OCI-LY7 (cell line): ENCODE data around the gene KBTBD8. TPM values are rescaled to one million over a fixed set of nuclear protein-coding genes. Genes with fewer than 3 reads are reported as not detected.

Experiments
- Bru-seq: library from RNA; stranded (reverse); fragments of 400-500 nt; gene quantifications from one replicate; lab custom pipeline; 2021; lab: Mats Ljungman, UMichigan
- BruChase-seq, 2 experiments: library from RNA; stranded (reverse); fragments of 400-500 nt; gene quantifications; one replicate each; lab custom pipeline; 2021; lab: Mats Ljungman, UMichigan
- BruUV-seq: library from RNA; stranded (reverse); fragments of 400-500 nt; replicated peaks from 2 replicates; lab custom pipeline; 2021; lab: Mats Ljungman, UMichigan
- CTCF ChIA-PET: fragments of 300-600 bp; sonication (Branson Sonifier 250); formaldehyde crosslinking; loops from one replicate; lab custom pipeline; 2022; ENCODE audit warnings: antibody characterized with exemption; ENCODE audit not compliant: unreplicated experiment; lab: Charles Lee
- POLR2A ChIA-PET: fragments of 300-600 bp; sonication (Branson Sonifier 250); formaldehyde crosslinking; loops from one replicate; lab custom pipeline; 2022; ENCODE audit warnings: antibody characterized with exemption; lab: Charles Lee
- DNase-seq: peaks from one replicate; pipeline ENCODE4 v3.0.0-alpha.2; 2015; ENCODE audit warnings: low spot score
- H2AFZ ChIP-seq: fragments of 200-600 bp; sonication (generic), shearing (Covaris generic); 2 replicates; pipeline ENCODE4 v1.6.1; 2014; ENCODE audit warnings: mild to moderate bottlenecking, antibody characterized with exemption, low read length, moderate library complexity
- H3K27ac ChIP-seq: fragments of 200-600 bp; sonication (generic); 2 replicates; pipeline ENCODE4 v1.5.1; 2014; ENCODE audit warnings: mixed run types, low read depth, mild to moderate bottlenecking, moderate library complexity, low read length, inconsistent platforms; ENCODE audit not compliant: poor library complexity, severe bottlenecking
- H3K36me3 ChIP-seq: fragments of 200-600 bp; sonication (generic); 2 replicates; pipeline ENCODE4 v1.6.1; 2014; ENCODE audit warnings: mild to moderate bottlenecking, antibody characterized with exemption, low read length, moderate library complexity, mixed read lengths; ENCODE audit not compliant: insufficient read depth
- H3K4me1 ChIP-seq: fragments of 200-600 bp; sonication (generic); 2 replicates; pipeline ENCODE4 v1.5.1; 2014; ENCODE audit warnings: mild to moderate bottlenecking, low read length; ENCODE audit not compliant: insufficient read depth, poor library complexity, severe bottlenecking
- H3K4me2 ChIP-seq: fragments of 200-600 bp; sonication (generic); 2 replicates; pipeline ENCODE4 v1.6.1; 2014; ENCODE audit warnings: mild to moderate bottlenecking, low read length
- H3K4me3 ChIP-seq: fragments of 200-600 bp; sonication (generic); 2 replicates; pipeline ENCODE4 v1.5.1; 2014; ENCODE audit warnings: mild to moderate bottlenecking, low read depth, low read length; ENCODE audit not compliant: poor library complexity, severe bottlenecking
- H3K79me2 ChIP-seq: fragments of 200-600 bp; sonication (generic); 2 replicates; pipeline ENCODE4 v1.6.1; 2016; ENCODE audit warnings: low read depth, mild to moderate bottlenecking, low read length, moderate library complexity, mixed read lengths; ENCODE audit not compliant: insufficient read depth
- H3K9me2 ChIP-seq: fragments of 200-600 bp; sonication (generic); 2 replicates; pipeline ENCODE4 v1.6.1; 2016; ENCODE audit warnings: mild to moderate bottlenecking, low read length, mixed read lengths; ENCODE audit not compliant: insufficient read depth
- H3K9me3 ChIP-seq: fragments of 200-600 bp; sonication (generic); 2 replicates; pipeline ENCODE4 v1.6.1; 2014; ENCODE audit warnings: mild to moderate bottlenecking, mixed run types, low read length, mixed read lengths
- H4K20me1 ChIP-seq: fragments of 200-600 bp; sonication (generic); 2 replicates; pipeline ENCODE4 v1.6.1; 2014; ENCODE audit warnings: mild to moderate bottlenecking, antibody characterized with exemption, low read length, moderate library complexity, mixed read lengths; ENCODE audit not compliant: insufficient read depth
- EZH2phosphoT487 ChIP-seq: fragments of 200-600 bp; sonication (generic); IDR thresholded peaks from 2 replicates; pipeline ENCODE4 v1.6.1; 2018; ENCODE audit warnings: low read depth, borderline replicate concordance, mild to moderate bottlenecking, mixed run types, antibody characterized with exemption, low read length, moderate library complexity, mixed read lengths
- intact Hi-C: fragments of 100-400 bp; cut with micrococcal nuclease; formaldehyde crosslinking; loops from one replicate; pipeline ENCODE4 v1.10.0; 2022; ENCODE audit not compliant: unreplicated experiment
- long read RNA-seq: library from polyadenylated mRNA; stranded (forward); transcript quantifications from one replicate; pipeline ENCODE4 v2.0.0, GENCODE V29; 2022
- total RNA-seq, 2 experiments: library from RNA; depleted of rRNA in 1 of 2; stranded (reverse); fragments of >200 nt in 1 of 2; shearing (Covaris generic) in 1 of 2; gene quantifications; 2 replicates each; pipeline ENCODE4 v1.2.3, GENCODE V29; 2014 to 2022
- TF ChIP-seq, protein P1 (sequence below): fragments of 200-600 bp; sonication (generic); conservative IDR thresholded peaks from 2 replicates; pipeline ENCODE4 v1.5.1; 2014; ENCODE audit warnings: mild to moderate bottlenecking, antibody characterized with exemption, low read length, moderate library complexity, mixed read lengths

KBTBD8 gene, protein sequence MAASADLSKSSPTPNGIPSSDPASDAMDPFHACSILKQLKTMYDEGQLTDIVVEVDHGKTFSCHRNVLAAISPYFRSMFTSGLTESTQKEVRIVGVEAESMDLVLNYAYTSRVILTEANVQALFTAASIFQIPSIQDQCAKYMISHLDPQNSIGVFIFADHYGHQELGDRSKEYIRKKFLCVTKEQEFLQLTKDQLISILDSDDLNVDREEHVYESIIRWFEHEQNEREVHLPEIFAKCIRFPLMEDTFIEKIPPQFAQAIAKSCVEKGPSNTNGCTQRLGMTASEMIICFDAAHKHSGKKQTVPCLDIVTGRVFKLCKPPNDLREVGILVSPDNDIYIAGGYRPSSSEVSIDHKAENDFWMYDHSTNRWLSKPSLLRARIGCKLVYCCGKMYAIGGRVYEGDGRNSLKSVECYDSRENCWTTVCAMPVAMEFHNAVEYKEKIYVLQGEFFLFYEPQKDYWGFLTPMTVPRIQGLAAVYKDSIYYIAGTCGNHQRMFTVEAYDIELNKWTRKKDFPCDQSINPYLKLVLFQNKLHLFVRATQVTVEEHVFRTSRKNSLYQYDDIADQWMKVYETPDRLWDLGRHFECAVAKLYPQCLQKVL
- total RNA-seq (2014; rRNA removed; shearing (Covaris generic)) (16.4 and 18.4 TPM in 2 replicates), total RNA-seq (2022) (24.8 and 26.3 TPM in 2 replicates), Bru-seq, nascent RNA (percentile 93 among the genes with signal in this experiment), BruChase-seq, experiment 1, labeled RNA remaining after a 6-hour chase (percentile 67 among the genes with signal in this experiment), BruChase-seq, experiment 2, labeled RNA remaining after a 2-hour chase (percentile 92 among the genes with signal in this experiment)
- long read RNA-seq, full-length matches to known transcripts: 12 of 14 reads
- long read RNA-seq, partial matches to known transcripts: 1 of 14 reads
- long read RNA-seq, other reads (novel, unspliced or antisense): 1 of 14 reads

DNA sequence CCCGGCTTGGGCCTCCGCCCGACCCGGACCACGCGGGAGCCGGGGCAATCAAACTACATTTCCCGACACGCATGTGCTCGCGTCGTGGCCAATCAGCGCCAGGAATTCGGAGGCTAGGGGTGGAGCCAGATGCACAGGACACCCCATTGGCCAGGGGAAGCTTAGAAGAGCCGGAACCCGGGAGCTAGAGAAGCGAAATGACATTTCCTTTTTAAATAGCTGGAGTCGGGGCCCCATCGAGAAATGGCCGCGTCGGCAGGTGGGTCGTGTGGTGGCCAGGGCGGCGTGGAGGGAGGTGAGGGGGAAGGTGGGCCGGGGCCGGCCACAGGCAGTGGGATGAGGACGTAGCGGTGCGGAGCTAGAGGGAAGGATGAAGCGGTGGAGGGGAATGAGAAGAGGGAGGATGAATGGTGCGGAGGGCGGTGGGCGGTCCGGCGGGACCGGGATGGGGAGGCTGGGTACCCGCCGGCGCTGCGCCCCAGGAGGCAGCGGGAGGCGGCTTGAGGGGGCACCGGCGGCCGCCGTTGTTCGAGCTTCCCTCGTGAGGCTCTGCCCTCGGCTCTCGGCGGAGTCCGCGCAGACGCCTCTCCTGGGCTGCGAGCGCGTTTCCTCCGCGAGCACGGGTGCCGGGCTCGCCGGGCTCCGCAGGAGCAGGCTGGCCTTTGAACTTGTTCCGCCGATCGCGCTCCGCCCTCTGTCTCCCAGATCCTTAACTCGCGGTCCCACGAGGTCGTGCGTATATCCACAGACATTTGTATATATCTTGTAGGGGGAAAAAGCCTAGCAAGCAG, at the start of gene KBTBD8:
KBTBD8 (plus strand) TSS at position 195 of the 791 bp plus-strand sequence; CDS start at position 244, 49 bp downstream.
- Histone ChIP-seq H3K4me3 (peak within 1 kb of the TSS; percentile 92), H3K79me2 (peaks cover 41% of the 10 kb centered on the region), H3K9me3 (no peaks in the 10 kb centered on the region), H3K27ac (peak within 1 kb of the TSS; percentile 18), H4K20me1 (peaks cover 15% of the 10 kb centered on the region; the same call in 1 of the 2 replicates), H3K4me1 (peaks cover 44% of the 10 kb centered on the region), H2AFZ (peak within 1 kb of the TSS; percentile 78), H3K36me3 (peaks cover 23% of the 10 kb centered on the region), H3K9me2 (no peaks in the 10 kb centered on the region), H3K4me2 (peak within 1 kb of the TSS; percentile 85)
- no TSS peak for BruUV-seq
- intact Hi-C loops: loop anchor here (1.0 kb wide), 2 partner anchors 18 to 50 kb away; no protein-coding TSS in a partner anchor
- TF ChIP-seq EZH2phosphoT487: no peak
- TF ChIP-seq, protein P1, sequence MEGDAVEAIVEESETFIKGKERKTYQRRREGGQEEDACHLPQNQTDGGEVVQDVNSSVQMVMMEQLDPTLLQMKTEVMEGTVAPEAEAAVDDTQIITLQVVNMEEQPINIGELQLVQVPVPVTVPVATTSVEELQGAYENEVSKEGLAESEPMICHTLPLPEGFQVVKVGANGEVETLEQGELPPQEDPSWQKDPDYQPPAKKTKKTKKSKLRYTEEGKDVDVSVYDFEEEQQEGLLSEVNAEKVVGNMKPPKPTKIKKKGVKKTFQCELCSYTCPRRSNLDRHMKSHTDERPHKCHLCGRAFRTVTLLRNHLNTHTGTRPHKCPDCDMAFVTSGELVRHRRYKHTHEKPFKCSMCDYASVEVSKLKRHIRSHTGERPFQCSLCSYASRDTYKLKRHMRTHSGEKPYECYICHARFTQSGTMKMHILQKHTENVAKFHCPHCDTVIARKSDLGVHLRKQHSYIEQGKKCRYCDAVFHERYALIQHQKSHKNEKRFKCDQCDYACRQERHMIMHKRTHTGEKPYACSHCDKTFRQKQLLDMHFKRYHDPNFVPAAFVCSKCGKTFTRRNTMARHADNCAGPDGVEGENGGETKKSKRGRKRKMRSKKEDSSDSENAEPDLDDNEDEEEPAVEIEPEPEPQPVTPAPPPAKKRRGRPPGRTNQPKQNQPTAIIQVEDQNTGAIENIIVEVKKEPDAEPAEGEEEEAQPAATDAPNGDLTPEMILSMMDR: no peak
- ChIA-PET CTCF (interaction anchor here (0.6 to 1.1 kb wide), 7 partner anchors 8 to 595 kb away, joined by 3 to 6 read pairs (median 4); no protein-coding TSS in a partner anchor), POLR2A (interaction anchor here (0.5 to 4.4 kb wide), 23 partner anchors 9 to 528 kb away, joined by 3 to 68 read pairs (median 5); no protein-coding TSS in a partner anchor)
- peak; percentile 99 for DNase-seq

DNA sequence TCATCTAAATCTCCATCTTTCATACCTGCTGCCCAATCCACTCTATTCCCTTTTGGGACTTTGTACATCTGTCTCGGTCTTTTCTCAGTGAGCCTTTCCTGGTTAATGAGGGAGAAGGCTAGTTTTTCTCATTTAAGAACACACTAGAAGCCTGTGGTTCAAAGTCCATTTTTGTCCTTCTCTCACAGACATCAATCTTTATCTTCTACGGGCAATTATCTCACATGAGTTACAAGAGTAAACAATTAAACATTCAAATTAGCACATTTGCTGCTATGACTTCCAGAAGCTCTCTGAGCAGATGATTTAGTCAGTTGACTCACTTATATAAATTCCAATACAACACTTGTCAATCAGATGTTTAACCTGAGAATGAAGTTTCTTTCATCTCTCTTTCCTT, 49.3 kb upstream of the KBTBD8 start:
- H3K4me1 ChIP-seq: no peaks in the 10 kb centered on the region
- H3K36me3 ChIP-seq: no peaks in the 10 kb centered on the region
- intact Hi-C loops: no loop called here
- ChIA-PET CTCF (no interaction called here), POLR2A (no interaction called here)
- TF ChIP-seq, protein P1: no peak
- no peak for TF ChIP-seq EZH2phosphoT487
- no TSS peak for BruUV-seq
- no peak overlapping the region for H3K4me2 ChIP-seq
- no peaks in the 10 kb centered on the region for H4K20me1 ChIP-seq
- H3K9me3 ChIP-seq: no peaks in the 10 kb centered on the region
- no peaks in the 10 kb centered on the region for H3K9me2 ChIP-seq
- H2AFZ ChIP-seq: no peak overlapping the region
- H3K27ac ChIP-seq: no peak overlapping the region
- DNase-seq: no peak
- no peaks in the 10 kb centered on the region for H3K79me2 ChIP-seq
- H3K4me3 ChIP-seq: no peak overlapping the region
